Body of pancreas (tissue), 4 donors: ENCODE results near the gene RIMS4.

Source experiments
- POLR2A ChIP-seq, 3 donors: fragments of 450-650 bp; IDR thresholded peaks; one replicate each; pipeline ENCODE4 v1.6.1; 2016; ENCODE audit warnings: antibody characterized with exemption in 3 of 3, mild to moderate bottlenecking in 2 of 3
- TF ChIP-seq, protein P1 (sequence below), 7 experiments: fragments of 450-650 bp in 4 of 7; fragments of 200-600 bp in 3 of 7; sonication (generic) in 3 of 7; IDR thresholded peaks; one replicate each; pipeline ENCODE4 v1.5.1; 2016 to 2019; ENCODE audit warnings: antibody characterized with exemption in 7 of 7

DNA sequence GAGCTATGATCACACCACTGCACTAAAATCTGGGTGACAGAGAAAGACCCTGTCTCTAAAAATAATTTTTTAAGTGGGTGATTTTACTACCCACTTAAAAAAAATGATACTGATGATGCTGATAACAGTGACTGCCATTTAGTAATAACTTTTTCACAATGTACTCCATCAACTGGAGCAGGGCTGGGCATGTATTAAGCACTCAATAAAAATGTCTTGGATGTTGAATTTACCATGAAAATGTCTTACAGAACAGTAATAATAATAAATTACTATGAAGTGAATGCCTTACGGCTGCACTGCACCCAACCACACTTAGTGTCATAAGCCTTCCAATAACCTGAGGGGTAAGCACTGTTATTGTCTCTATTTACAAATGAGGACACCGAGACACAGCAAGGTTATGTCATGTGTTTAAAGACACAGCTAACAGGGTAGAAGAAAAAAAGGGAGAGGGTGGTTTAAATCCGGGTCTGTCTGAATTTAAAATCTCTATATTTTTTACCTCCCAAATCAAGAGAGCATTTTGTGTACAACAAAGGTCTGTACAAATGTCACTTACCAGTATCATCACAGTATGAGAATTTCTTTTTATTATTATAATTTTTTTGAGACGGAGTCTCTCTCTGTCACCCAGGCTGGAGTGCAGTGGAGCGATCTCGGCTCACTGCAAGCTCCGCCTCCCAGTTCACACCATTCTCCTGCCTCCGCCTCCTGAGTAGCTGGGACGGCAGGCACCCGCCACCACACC, 21.5 kb downstream of the RIMS4 start:
- TF ChIP-seq, protein P1, sequence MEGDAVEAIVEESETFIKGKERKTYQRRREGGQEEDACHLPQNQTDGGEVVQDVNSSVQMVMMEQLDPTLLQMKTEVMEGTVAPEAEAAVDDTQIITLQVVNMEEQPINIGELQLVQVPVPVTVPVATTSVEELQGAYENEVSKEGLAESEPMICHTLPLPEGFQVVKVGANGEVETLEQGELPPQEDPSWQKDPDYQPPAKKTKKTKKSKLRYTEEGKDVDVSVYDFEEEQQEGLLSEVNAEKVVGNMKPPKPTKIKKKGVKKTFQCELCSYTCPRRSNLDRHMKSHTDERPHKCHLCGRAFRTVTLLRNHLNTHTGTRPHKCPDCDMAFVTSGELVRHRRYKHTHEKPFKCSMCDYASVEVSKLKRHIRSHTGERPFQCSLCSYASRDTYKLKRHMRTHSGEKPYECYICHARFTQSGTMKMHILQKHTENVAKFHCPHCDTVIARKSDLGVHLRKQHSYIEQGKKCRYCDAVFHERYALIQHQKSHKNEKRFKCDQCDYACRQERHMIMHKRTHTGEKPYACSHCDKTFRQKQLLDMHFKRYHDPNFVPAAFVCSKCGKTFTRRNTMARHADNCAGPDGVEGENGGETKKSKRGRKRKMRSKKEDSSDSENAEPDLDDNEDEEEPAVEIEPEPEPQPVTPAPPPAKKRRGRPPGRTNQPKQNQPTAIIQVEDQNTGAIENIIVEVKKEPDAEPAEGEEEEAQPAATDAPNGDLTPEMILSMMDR (IDR thresholded peaks at IDR 0.05) = no peak
- TF ChIP-seq POLR2A (IDR thresholded peaks at IDR 0.05) = no peak
